Hippocampal formation (tissue), 2 donors: ENCODE data around the gene ISYNA1.
A peak's percentile ranks its signal among the peaks of the same experiment; 100 is the strongest.
"Not testable (repeated sequence)": the region's sequence is repeated elsewhere in the genome, so short reads cannot be mapped to it uniquely, and the experiment has no call there.

Experiments
- DNase-seq, 2 donors: peaks; one replicate each; lab custom pipeline; 2025; lab: John Stamatoyannopoulos, UW

Gene ISYNA1

GRCh38 chr19:18419195-18419698 lies 18.7 kb downstream of the ISYNA1 start, which contains the start of gene SSBP4:
Gene SSBP4 (plus strand): TSS chr19:18419398. CDS start chr19:18419649, 251 bp downstream.
- peak; percentile 44 to 59 for DNase-seq

DNA sequence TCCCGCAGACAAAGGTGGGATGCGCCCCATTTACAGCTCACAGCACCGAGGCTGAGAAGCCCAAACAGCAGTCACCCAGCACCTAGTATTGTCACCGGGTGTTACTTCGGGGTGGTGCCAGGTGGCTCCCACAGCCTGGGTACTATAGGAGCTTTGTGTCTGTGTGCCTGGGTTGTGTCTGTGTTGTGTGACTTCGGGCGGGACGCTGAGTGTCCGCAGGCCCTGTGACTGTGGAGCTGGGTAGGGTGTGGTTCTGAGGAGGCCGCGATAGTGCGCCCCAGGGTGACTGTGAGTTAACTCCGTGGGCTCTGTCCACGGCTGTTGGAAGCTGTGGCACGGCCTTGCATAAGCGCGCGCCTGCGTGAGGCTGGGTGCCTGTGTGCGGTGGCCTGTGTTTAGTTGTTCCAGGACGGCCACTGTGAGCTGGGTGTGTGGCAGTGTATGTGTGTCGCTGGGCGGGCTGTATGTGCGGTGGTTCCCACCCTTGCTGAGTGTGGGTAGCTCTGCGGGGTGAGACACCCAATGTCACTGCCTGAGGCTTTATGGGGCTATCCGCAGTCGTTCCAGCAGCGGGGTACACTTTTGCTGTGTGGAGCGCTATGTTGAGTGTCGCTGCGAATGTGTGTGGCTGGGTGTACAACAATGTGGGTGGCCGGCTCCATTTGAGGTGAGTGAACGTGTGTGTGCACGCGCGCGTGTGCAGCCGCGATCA lies 19.3 kb downstream of the ISYNA1 start:
- no peak for DNase-seq

- no peak for DNase-seq
Observed at GRCh38 chr19:18418029-18418482, 19.9 kb downstream of the ISYNA1 start.

GRCh38 chr19:18417250-18418028 lies 20.5 kb downstream of the ISYNA1 start:
- DNase-seq: peak in 1 of 2 donors; percentile 48

- DNase-seq: peak; percentile 66 to 67
Observed at GRCh38 chr19:18416778-18417249, 21.1 kb downstream of the ISYNA1 start.

- no peak for DNase-seq
Observed at GRCh38 chr19:18415178-18415867, 22.6 kb downstream of the ISYNA1 start.

GRCh38 chr19:18414504-18415177 lies 23.3 kb downstream of the ISYNA1 start:
- no peak for DNase-seq

- DNase-seq: no peak
Observed at GRCh38 chr19:18412610-18413239, 25.2 kb downstream of the ISYNA1 start.

- no peak for DNase-seq
Observed at GRCh38 chr19:18408053-18408476, 29.9 kb downstream of the ISYNA1 start.

- no peak for DNase-seq
Observed at GRCh38 chr19:18406749-18407148, 31.2 kb downstream of the ISYNA1 start.

DNA sequence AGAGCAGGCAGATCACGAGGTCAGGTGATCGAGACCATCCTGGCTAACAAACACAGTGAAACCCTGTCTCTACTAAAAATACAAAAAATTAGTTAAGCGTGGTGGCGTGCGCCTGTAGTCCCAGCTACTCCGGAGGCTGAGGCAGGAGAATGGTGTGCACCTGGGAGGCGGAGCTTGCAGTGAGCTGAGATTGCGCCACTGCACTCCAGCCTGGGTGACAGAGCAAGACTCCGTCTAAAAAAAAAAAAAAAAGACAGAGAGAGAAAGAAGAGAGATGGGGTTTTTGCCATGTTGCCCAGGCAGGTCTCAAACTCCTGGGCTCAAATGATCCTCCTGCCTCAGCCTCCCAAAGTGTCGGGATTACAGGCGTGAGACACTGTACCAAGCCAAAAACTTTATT lies 32.2 kb downstream of the ISYNA1 start:
- not testable (repeated sequence) for DNase-seq

GRCh38 chr19:18402455-18403248 lies 35.3 kb downstream of the ISYNA1 start:
- not testable (repeated sequence) for DNase-seq

GRCh38 chr19:18401580-18402112 lies 36.3 kb downstream of the ISYNA1 start:
- peak; percentile 29 to 37 for DNase-seq

DNA sequence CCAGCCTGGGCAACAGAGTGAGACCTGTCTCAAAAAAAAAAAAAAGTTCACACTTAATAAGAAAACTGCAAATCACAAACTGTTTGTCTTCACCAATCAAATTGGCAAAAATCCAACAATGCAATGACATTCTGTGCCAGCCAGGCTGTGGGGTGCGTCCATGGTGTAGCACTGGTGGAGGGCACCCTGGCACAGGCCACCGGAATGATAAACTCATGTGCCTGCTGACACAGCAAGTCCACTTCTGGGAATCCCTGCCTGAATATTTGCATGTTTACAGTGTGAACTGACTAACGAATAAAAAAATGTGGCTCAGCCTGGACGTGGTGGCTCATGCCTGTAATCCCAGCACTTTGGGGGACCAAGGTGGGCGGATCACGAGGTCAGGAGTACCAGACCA lies 38.9 kb downstream of the ISYNA1 start:
- DNase-seq: no peak

DNA sequence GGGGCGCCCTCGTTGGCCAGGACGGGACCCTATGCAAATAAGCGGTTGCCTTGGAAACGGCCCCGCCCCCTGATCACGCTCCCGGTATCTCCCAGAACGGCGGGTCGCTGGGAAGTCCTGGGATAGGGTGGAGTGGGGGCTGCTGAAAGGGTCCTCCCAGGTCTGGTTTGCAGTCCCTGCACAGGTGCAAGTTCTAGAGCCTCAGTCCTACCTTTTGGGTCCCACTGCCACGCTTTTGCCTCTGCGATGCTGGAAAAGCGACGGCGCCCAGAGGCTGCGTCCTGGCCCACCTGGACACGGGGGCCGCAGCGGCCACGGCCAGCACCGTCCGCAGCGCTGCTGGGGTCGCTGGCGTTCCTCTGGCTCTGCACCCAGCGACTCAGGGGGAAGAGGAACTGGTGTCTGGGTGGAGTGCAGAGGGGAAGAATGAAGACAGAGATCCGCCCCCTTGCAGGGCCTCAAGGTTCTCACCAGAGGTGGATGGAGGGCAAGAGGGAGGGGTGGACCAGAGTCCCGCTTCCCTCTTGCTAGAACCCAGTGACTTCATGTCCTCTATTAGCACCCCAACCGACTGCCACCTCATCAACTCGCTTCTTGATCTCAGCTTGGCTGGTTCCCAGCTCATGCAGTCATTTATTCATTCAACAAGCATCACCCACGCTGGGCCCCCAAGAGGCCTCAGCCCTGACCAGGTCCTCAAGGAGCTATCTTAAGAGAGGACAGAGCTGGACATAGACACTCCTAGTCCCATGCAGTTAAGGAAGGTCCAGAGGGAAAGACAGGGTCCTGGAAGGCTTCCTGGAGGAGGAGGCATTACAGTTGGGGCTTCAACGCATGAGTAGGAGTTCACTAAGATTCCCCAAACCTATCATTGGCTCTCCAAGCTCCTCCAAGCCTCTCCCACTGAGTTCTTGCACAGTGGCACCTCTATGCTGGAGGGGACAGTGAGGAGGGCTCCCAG lies 40.4 kb downstream of the ISYNA1 start, which contains the start of gene LRRC25:
Gene LRRC25 (minus strand): TSS at position 381 of the 961 bp plus-strand sequence. CDS start 659 bp downstream, outside the sequence.
- DNase-seq: no peak

DNA sequence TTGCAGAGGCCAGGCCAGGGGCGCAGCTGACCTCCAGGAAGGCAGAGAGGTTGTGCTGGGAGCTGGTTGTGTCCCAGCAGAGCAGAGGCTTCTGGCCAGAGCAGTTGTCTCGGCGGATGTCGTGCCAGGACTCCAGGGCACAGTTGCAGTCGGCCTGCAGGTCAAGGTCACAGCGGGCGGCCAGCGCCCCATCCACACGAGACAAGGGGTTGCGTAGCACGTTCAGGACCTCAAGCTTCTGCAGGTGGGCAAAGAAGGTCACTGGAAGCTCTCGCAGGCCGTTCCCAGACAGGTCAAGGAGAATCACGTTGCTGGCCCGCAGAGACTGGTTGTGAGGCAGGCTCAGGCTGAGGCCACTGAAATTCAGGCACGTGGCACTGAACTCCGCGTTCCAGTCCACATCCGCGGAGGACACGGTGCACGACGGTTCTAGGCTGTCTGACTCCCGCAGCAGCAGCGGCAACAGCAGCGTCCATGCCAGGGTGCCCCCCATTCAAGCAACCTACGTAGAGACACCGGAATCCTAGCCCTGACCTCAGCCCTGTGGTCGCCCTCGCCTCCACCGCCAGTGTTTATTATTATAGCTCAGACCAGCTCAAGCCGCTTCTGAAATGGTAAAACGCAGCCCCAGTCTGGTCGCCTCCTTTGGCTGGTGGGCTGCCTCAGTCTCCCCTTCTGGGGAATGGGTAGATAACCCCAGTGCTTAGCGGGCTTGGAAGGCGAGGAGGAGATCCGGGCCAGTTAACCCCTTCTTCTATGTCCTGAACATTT lies 41.3 kb downstream of the ISYNA1 start:
- no peak for DNase-seq

- peak in 1 of 2 donors; percentile 28 for DNase-seq
Observed at GRCh38 chr19:18393836-18394235, 44.1 kb downstream of the ISYNA1 start.

GRCh38 chr19:18392926-18393325 lies 45.0 kb downstream of the ISYNA1 start:
- DNase-seq: no peak
